H9 (cell line): ENCODE data around the gene PDK2. TPM values are rescaled to one million over a fixed set of nuclear protein-coding genes. Genes with fewer than 3 reads are reported as not detected.

Source experiments
- DNase-seq: peaks from one replicate; pipeline ENCODE4 v3.0.0-alpha.2; 2017
- H2AFZ ChIP-seq: one replicate; pipeline ENCODE4 v1.6.1; 2013; ENCODE audit warnings: mild to moderate bottlenecking, low read length, control low read depth, moderate library complexity
- H2AK5ac ChIP-seq: 2 replicates; pipeline ENCODE4 v1.6.1; 2013; ENCODE audit warnings: low read length, control low read depth, mixed read lengths; ENCODE audit not compliant: insufficient read length
- H2BK120ac ChIP-seq: one replicate; pipeline ENCODE4 v1.6.1; 2013; ENCODE audit warnings: low read depth, mild to moderate bottlenecking, low read length, control low read depth, inconsistent platforms; ENCODE audit not compliant: poor library complexity, severe bottlenecking
- H2BK12ac ChIP-seq: 2 replicates; pipeline ENCODE4 v1.6.1; 2013; ENCODE audit warnings: low read length, control low read depth, mixed read lengths, low read depth; ENCODE audit not compliant: insufficient read length
- H2BK15ac ChIP-seq: 2 replicates; pipeline ENCODE4 v1.6.1; 2013; ENCODE audit warnings: low read depth, low read length, control low read depth
- H2BK20ac ChIP-seq: one replicate; pipeline ENCODE4 v1.6.1; 2013; ENCODE audit warnings: low read depth, mild to moderate bottlenecking, low read length, control low read depth, inconsistent platforms; ENCODE audit not compliant: poor library complexity, severe bottlenecking
- H2BK5ac ChIP-seq: 2 replicates; pipeline ENCODE4 v1.6.1; 2013; ENCODE audit warnings: low read length, control low read depth, mixed read lengths; ENCODE audit not compliant: insufficient read length
- H3K14ac ChIP-seq: 2 replicates; pipeline ENCODE4 v1.6.1; 2013; ENCODE audit warnings: low read length, control low read depth; ENCODE audit not compliant: insufficient read depth
- H3K18ac ChIP-seq: 2 replicates; pipeline ENCODE4 v1.6.1; 2013; ENCODE audit warnings: low read depth, mild to moderate bottlenecking, mixed read lengths, low read length, control low read depth; ENCODE audit not compliant: insufficient read length
- H3K23ac ChIP-seq: 2 replicates; pipeline ENCODE4 v1.6.1; 2013; ENCODE audit warnings: low read length, control low read depth, mixed read lengths, low read depth; ENCODE audit not compliant: insufficient read length
- H3K23me2 ChIP-seq: 2 replicates; pipeline ENCODE4 v1.6.1; 2013; ENCODE audit warnings: low read depth, mild to moderate bottlenecking, mixed read lengths, low read length, control low read depth; ENCODE audit not compliant: insufficient read length, poor library complexity, severe bottlenecking
- H3K27ac ChIP-seq: 2 replicates; pipeline ENCODE4 v1.5.1; 2013; ENCODE audit warnings: low read length, control low read depth, mixed read lengths, low read depth; ENCODE audit not compliant: insufficient read length
- H3K27me3 ChIP-seq: 2 replicates; pipeline ENCODE4 v1.6.1; 2013; ENCODE audit warnings: low read length, control low read depth, inconsistent platforms; ENCODE audit not compliant: insufficient read depth
- H3K4ac ChIP-seq: 2 replicates; pipeline ENCODE4 v1.6.1; 2013; ENCODE audit warnings: low read depth, mild to moderate bottlenecking, control low read depth, inconsistent platforms, low read length, moderate library complexity
- H3K4me1 ChIP-seq: 2 replicates; pipeline ENCODE4 v1.6.1; 2013; ENCODE audit warnings: low read length, control low read depth, inconsistent platforms; ENCODE audit not compliant: insufficient read depth
- H3K4me2 ChIP-seq: 2 replicates; pipeline ENCODE4 v1.6.1; 2013; ENCODE audit warnings: low read length, control low read depth, mixed read lengths; ENCODE audit not compliant: insufficient read length, insufficient read depth
- H3K56ac ChIP-seq: 2 replicates; pipeline ENCODE4 v1.6.1; 2013; ENCODE audit warnings: low read depth, mild to moderate bottlenecking, mixed read lengths, low read length, control low read depth; ENCODE audit not compliant: insufficient read length
- H3K79me1 ChIP-seq: 2 replicates; pipeline ENCODE4 v1.6.1; 2013; ENCODE audit warnings: low read depth, mild to moderate bottlenecking, moderate library complexity, low read length, control low read depth, inconsistent platforms; ENCODE audit not compliant: insufficient read depth, poor library complexity, severe bottlenecking
- H3K79me2 ChIP-seq: 2 replicates; pipeline ENCODE4 v1.6.1; 2013; ENCODE audit warnings: low read length, control low read depth, inconsistent platforms; ENCODE audit not compliant: insufficient read depth
- H3K9ac ChIP-seq: 2 replicates; pipeline ENCODE4 v1.6.1; 2013; ENCODE audit warnings: low read length, control low read depth, mixed read lengths; ENCODE audit not compliant: insufficient read length; ENCODE audit errors: extremely low read depth
- H3K9me3 ChIP-seq: one replicate; pipeline ENCODE4 v1.6.1; 2013; ENCODE audit warnings: low read depth, low read length, inconsistent platforms; ENCODE audit not compliant: control insufficient read depth
- H3T11ph ChIP-seq: one replicate; pipeline ENCODE4 v1.6.1; 2013; ENCODE audit warnings: mild to moderate bottlenecking, low read length, control low read depth, inconsistent platforms
- H4K20me1 ChIP-seq: one replicate; pipeline ENCODE4 v1.6.1; 2013; ENCODE audit not compliant: control insufficient read depth, insufficient read length, insufficient read depth
- H4K5ac ChIP-seq: 2 replicates; pipeline ENCODE4 v1.6.1; 2013; ENCODE audit warnings: low read depth, mild to moderate bottlenecking, mixed read lengths, low read length, control low read depth; ENCODE audit not compliant: insufficient read length
- H4K8ac ChIP-seq: replicated peaks from 2 replicates; pipeline ENCODE4 v1.6.1; 2013; ENCODE audit warnings: low read length, control low read depth, mixed read lengths, low read depth; ENCODE audit not compliant: insufficient read length
- H4K91ac ChIP-seq: 2 replicates; pipeline ENCODE4 v1.6.1; 2013; ENCODE audit warnings: low read depth, mild to moderate bottlenecking, moderate library complexity, mixed read lengths, low read length, control low read depth; ENCODE audit not compliant: insufficient read length
- H3K27ac Mint-ChIP-seq, 3 experiments: 2 replicates in 2 of 3; 3 replicates in 1 of 3; pipeline ENCODE4 v1.8.0; 2020 to 2021; ENCODE audit warnings: mixed read lengths in 3 of 3, mild to moderate bottlenecking in 1 of 3, moderate library complexity in 1 of 3
- H3K27me3 Mint-ChIP-seq: 2 replicates; pipeline ENCODE4 v1.8.0; 2021; ENCODE audit warnings: low read depth, mild to moderate bottlenecking, moderate library complexity, mixed read lengths
- H3K36me3 Mint-ChIP-seq, 3 experiments: 2 replicates in 2 of 3; 3 replicates in 1 of 3; pipeline ENCODE4 v1.8.0; 2020 to 2021; ENCODE audit warnings: low read depth in 3 of 3, mixed read lengths in 3 of 3; ENCODE audit not compliant: insufficient read depth in 1 of 3
- H3K4me1 Mint-ChIP-seq, 2 experiments: 2 replicates each; pipeline ENCODE4 v1.8.0; 2020; ENCODE audit warnings: mixed read lengths in 2 of 2
- H3K4me3 Mint-ChIP-seq, 2 experiments: 2 replicates in 1 of 2; 3 replicates in 1 of 2; pipeline ENCODE4 v1.8.0; 2020 to 2021; ENCODE audit warnings: mild to moderate bottlenecking in 2 of 2, mixed read lengths in 2 of 2, moderate library complexity in 1 of 2
- H3K9me3 Mint-ChIP-seq, 2 experiments: 2 replicates in 1 of 2; 3 replicates in 1 of 2; pipeline ENCODE4 v1.8.0; 2020; ENCODE audit warnings: mild to moderate bottlenecking in 2 of 2, mixed read lengths in 2 of 2, moderate library complexity in 1 of 2
- CTCF ChIP-seq: fragments of 200-600 bp; sonication (generic); conservative IDR thresholded peaks from 3 replicates; pipeline ENCODE4 v1.8.0; 2021; ENCODE audit warnings: antibody characterized with exemption, mild to moderate bottlenecking
- WGBS: extraction: QIAGEN DNeasy Blood & Tissue Kit; methylation state at CpG from one replicate; pipeline ENCODE4 v1.1.7; 2013; ENCODE audit warnings: missing lambda C conversion rate, low lambda C conversion rate, mixed read lengths; ENCODE audit not compliant: insufficient read length; ENCODE audit errors: extremely low coverage; 5-methylcytosine and 5-hydroxymethylcytosine counted together
- total RNA-seq: library from RNA; stranded (reverse); gene quantifications from 2 replicates; pipeline ENCODE4 v1.2.1, GENCODE V29; 2021

The PDK2 gene
- total RNA-seq, 1 experiment from 2014 or later: 19.9 TPM

GRCh38 chr17:50075446-50076032 is 19.6 kb upstream of the PDK2 start:
- no peak overlapping the region for H3K27ac Mint-ChIP-seq
- Histone ChIP-seq H3K27ac (no peak overlapping the region), H3K23ac (no peak overlapping the region), H2AK5ac (no peak overlapping the region), H2BK5ac (no peak overlapping the region), H3T11ph (no peak overlapping the region), H2BK15ac (no peak overlapping the region), H4K5ac (no peak overlapping the region), H3K79me1 (no peaks in the 10 kb centered on the region), H3K9me3 (no peaks in the 10 kb centered on the region), H3K18ac (no peak overlapping the region), H2BK120ac (no peak overlapping the region), H3K4me2 (no peak overlapping the region), H3K23me2 (no peaks in the 10 kb centered on the region), H4K8ac (no peak overlapping the region), H3K27me3 (no peaks in the 10 kb centered on the region), H4K20me1 (no peaks in the 10 kb centered on the region), H3K14ac (no peak overlapping the region), H2BK20ac (no peak overlapping the region), H4K91ac (no peak overlapping the region), H3K56ac (no peak overlapping the region), H3K79me2 (no peaks in the 10 kb centered on the region), H3K9ac (no peak overlapping the region), H3K4me1 (no peaks in the 10 kb centered on the region), H2BK12ac (no peak overlapping the region), H3K4ac (no peak overlapping the region), H2AFZ (no peak overlapping the region)
- DNase-seq: no peak
- peaks cover 0 to 4% of the 10 kb centered on the region in 2 experiments; a peak in 3 of 5 replicates for H3K9me3 Mint-ChIP-seq
- peaks cover 0 to 13% of the 10 kb centered on the region in 2 experiments; a peak in 3 of 4 replicates for H3K4me1 Mint-ChIP-seq
- H3K4me3 Mint-ChIP-seq: no peak overlapping the region
- peaks cover 1% of the 10 kb centered on the region; the same call in 1 of the 2 replicates for H3K27me3 Mint-ChIP-seq
- peaks cover 10 to 34% (median 12%) of the 10 kb centered on the region in 3 experiments for H3K36me3 Mint-ChIP-seq
- TF ChIP-seq CTCF: no peak
- WGBS: no CpG with 5 or more reads among the region's 16 CpGs
